Glutamatergic neuron (in vitro differentiated cells): ENCODE results near the gene SCGB1C2. TPM values are rescaled to one million over a fixed set of nuclear protein-coding genes. Genes with fewer than 3 reads are reported as not detected.

Experiments used
- DNase-seq: peaks from one replicate; pipeline ENCODE4 v3.0.0; 2022
- H3K27ac Mint-ChIP-seq: one replicate; pipeline ENCODE4 v1.8.0; 2020; ENCODE audit warnings: mild to moderate bottlenecking, mixed read lengths, inconsistent platforms; ENCODE audit not compliant: unreplicated experiment
- H3K27me3 Mint-ChIP-seq: one replicate; pipeline ENCODE4 v1.8.0; 2020; ENCODE audit warnings: mild to moderate bottlenecking, moderate library complexity, mixed read lengths, inconsistent platforms; ENCODE audit not compliant: unreplicated experiment
- H3K36me3 Mint-ChIP-seq: one replicate; pipeline ENCODE4 v1.8.0; 2020; ENCODE audit warnings: mild to moderate bottlenecking, mixed read lengths, inconsistent platforms; ENCODE audit not compliant: unreplicated experiment
- H3K4me1 Mint-ChIP-seq: one replicate; pipeline ENCODE4 v1.8.0; 2020; ENCODE audit warnings: mild to moderate bottlenecking, low read depth, mixed read lengths, inconsistent platforms; ENCODE audit not compliant: unreplicated experiment
- H3K4me3 Mint-ChIP-seq: one replicate; pipeline ENCODE4 v1.8.0; 2020; ENCODE audit warnings: mild to moderate bottlenecking, mixed read lengths, inconsistent platforms; ENCODE audit not compliant: unreplicated experiment
- H3K9me3 Mint-ChIP-seq: one replicate; pipeline ENCODE4 v1.8.0; 2020; ENCODE audit warnings: mild to moderate bottlenecking, moderate library complexity, mixed read lengths, inconsistent platforms; ENCODE audit not compliant: unreplicated experiment
- CTCF ChIP-seq: fragments of 200-600 bp; sonication (generic); IDR thresholded peaks from one replicate; pipeline ENCODE4 v1.5.0; 2021; ENCODE audit not compliant: partially characterized antibody, unreplicated experiment
- total RNA-seq: library from RNA; stranded (reverse); fragmentation: NEBNext Ultra II Directional; extraction: Animal tissue kit (Norgen Biotek cat#: 25700); gene quantifications from one replicate; pipeline ENCODE4 v1.2.1, GENCODE V29; 2021; ENCODE audit not compliant: unreplicated experiment

The SCGB1C2 gene
- total RNA-seq, 1 donor from 2014 or later: not detected

- peak overlapping the region; percentile 90 for H3K27ac Mint-ChIP-seq
- H3K4me3 Mint-ChIP-seq: peak overlapping the region; percentile 74
- H3K9me3 Mint-ChIP-seq: peaks cover 19% of the 10 kb centered on the region
- no peaks in the 10 kb centered on the region for H3K36me3 Mint-ChIP-seq
- TF ChIP-seq CTCF: no peak
- peaks cover 23% of the 10 kb centered on the region for H3K4me1 Mint-ChIP-seq
- peaks cover 12% of the 10 kb centered on the region for H3K27me3 Mint-ChIP-seq
- DNase-seq: no peak
These were observed 45.7 kb downstream of the SCGB1C2 start for GRCh38 chr17:183021-183420.

GRCh38 chr17:185445-186138, 48.2 kb downstream of the SCGB1C2 start:
- no peak for TF ChIP-seq CTCF
- H3K4me1 Mint-ChIP-seq: peaks cover 19% of the 10 kb centered on the region
- peaks cover 17% of the 10 kb centered on the region for H3K9me3 Mint-ChIP-seq
- DNase-seq: no peak
- no peak overlapping the region for H3K4me3 Mint-ChIP-seq
- H3K27ac Mint-ChIP-seq: no peak overlapping the region
- H3K36me3 Mint-ChIP-seq: no peaks in the 10 kb centered on the region
- peaks cover 11% of the 10 kb centered on the region for H3K27me3 Mint-ChIP-seq

GRCh38 chr17:187130-187529, 49.8 kb downstream of the SCGB1C2 start:
- H3K27me3 Mint-ChIP-seq: peaks cover 7% of the 10 kb centered on the region
- H3K4me1 Mint-ChIP-seq: peaks cover 17% of the 10 kb centered on the region
- no peaks in the 10 kb centered on the region for H3K36me3 Mint-ChIP-seq
- DNase-seq: no peak
- H3K9me3 Mint-ChIP-seq: peaks cover 14% of the 10 kb centered on the region
- no peak overlapping the region for H3K27ac Mint-ChIP-seq
- TF ChIP-seq CTCF: no peak
- H3K4me3 Mint-ChIP-seq: no peak overlapping the region

Other genes with a start within 250 kb of the SCGB1C2 start
- gene DOC2B, start 44.1 kb downstream of the SCGB1C2 start, total RNA-seq: 109 TPM
- gene RPH3AL, start 215.2 kb downstream of the SCGB1C2 start, total RNA-seq: 22.3 TPM